ENCODE data around the gene HDAC4. TPM values are rescaled to one million over a fixed set of nuclear protein-coding genes. Genes with fewer than 3 reads are reported as not detected.

HDAC4 gene
- total and polyA plus RNA-seq, 8 donors = 1.7 to 98.8 (median 24.5) TPM

DNA sequence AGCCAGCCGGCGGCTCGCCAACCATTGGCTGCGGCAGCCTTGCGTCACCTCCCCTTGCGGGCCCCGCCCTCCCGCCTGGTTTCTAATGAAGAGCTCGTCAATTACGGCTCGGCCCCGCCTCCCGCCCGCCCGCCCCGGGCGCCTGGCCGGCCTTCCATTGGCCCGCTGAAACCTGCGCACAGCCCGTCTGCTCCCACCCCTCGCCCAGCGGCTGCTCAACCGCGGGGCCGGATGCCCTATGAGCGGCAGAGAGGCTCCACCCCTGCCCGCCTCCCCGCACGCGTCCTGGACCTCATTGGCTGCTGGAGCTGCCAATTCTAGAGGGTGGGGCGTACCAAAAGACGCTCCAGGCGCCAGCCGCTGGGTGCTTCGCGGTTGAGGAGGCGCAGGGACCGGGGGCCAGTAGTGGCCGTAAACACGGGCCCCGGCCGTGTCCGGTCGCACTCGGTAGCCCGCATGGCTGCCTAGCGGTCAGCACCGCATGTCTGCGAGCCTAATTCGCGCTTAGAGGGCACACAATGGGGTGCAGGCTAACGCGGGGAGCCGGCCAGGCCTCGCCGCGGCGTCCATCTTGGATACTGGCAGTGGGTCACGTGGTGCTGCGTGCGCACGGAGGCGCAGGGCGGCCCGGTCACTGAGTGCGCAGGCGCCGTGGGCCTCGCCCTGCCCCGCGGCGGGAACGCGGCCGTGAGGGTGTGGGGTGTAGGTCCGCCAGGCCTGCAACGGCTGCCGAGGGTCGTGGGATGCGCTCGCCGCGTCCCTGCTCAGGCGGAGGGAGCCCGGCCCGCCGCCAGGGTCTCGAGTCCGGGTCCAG, 454 bp upstream of the HDAC4 start:
- peak overlapping the region; percentile 47 to 72 (median 71) for H3K4me3 ChIP-seq
- no peaks in the 10 kb centered on the region for H3K9me3 ChIP-seq
- WGBS, 5 donors = 0 to 2% (median 0%) methylated on average over 18 to 90 of the region's 90 CpGs
- H3K27ac ChIP-seq = peak overlapping the region; percentile 96 to 100 (median 100)
- peaks cover 11 to 45% (median 35%) of the 10 kb centered on the region in 4 donors for H3K4me1 ChIP-seq
- H3K36me3 ChIP-seq = no peaks in the 10 kb centered on the region
- intact Hi-C loops (cut with DNase I; ENCODE audit: low total_unique reads) = no loop called here
- no peaks in the 10 kb centered on the region for H3K27me3 ChIP-seq
- TF ChIP-seq POLR2AphosphoS5 (IDR thresholded peaks at IDR 0.05) = peak; percentile 98 to 99 (median 99)
- TF ChIP-seq, protein P1, sequence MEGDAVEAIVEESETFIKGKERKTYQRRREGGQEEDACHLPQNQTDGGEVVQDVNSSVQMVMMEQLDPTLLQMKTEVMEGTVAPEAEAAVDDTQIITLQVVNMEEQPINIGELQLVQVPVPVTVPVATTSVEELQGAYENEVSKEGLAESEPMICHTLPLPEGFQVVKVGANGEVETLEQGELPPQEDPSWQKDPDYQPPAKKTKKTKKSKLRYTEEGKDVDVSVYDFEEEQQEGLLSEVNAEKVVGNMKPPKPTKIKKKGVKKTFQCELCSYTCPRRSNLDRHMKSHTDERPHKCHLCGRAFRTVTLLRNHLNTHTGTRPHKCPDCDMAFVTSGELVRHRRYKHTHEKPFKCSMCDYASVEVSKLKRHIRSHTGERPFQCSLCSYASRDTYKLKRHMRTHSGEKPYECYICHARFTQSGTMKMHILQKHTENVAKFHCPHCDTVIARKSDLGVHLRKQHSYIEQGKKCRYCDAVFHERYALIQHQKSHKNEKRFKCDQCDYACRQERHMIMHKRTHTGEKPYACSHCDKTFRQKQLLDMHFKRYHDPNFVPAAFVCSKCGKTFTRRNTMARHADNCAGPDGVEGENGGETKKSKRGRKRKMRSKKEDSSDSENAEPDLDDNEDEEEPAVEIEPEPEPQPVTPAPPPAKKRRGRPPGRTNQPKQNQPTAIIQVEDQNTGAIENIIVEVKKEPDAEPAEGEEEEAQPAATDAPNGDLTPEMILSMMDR (IDR thresholded peaks at IDR 0.05) = no peak
- TF ChIP-seq EP300 (IDR thresholded peaks at IDR 0.05) = peak; percentile 32
- peak in 2 of 4 donors; percentile 88 to 91 for TF ChIP-seq POLR2A (IDR thresholded peaks at IDR 0.05)
- DNase-seq = peak; percentile 100

DNA sequence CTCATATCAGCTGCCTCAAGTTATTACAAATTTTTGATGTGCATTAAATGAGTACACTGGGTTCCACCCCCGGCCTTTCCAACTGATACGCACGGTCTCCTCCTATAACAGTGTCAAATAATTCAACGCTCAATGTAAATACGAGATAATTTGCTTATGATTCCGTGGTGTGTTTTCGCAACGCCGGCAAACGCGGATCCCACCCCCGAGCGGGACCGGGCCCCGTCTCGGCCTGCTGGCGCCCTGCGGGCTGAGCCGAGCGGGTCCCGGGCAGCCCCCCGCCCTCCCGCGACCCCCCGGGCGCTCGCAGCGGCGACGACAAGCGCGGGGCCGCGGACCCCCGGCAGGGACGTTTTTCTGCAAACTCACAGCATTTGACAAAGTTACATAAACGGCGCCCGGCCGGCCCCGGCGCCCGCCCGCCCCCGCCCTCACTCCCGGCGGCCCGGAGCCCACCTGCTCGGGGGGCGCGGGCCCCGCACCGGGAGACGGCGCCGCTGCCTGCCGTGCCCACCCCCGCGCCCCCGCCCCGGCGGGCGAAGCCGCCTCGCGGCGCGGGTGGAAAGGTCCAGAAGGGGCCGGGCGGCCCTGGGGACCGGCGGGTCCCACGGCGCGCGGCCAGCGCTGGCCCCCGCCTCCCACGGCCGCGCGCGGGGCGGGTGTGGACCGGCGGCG, 762 bp downstream of the HDAC4 start:
- DNase-seq = peak in 1 of 2 donors; percentile 60
- peaks cover 11 to 57% (median 41%) of the 10 kb centered on the region in 4 donors for H3K4me1 ChIP-seq
- H3K27ac ChIP-seq = peak overlapping the region; percentile 38 to 100 (median 75)
- peak overlapping the region; percentile 65 to 73 (median 70) for H3K4me3 ChIP-seq
- no peaks in the 10 kb centered on the region for H3K36me3 ChIP-seq
- TF ChIP-seq POLR2AphosphoS5 (IDR thresholded peaks at IDR 0.05) (no peak), POLR2A (IDR thresholded peaks at IDR 0.05) (no peak), EP300 (IDR thresholded peaks at IDR 0.05) (no peak)
- TF ChIP-seq, protein P1 (IDR thresholded peaks at IDR 0.05) = no peak
- no peaks in the 10 kb centered on the region for H3K27me3 ChIP-seq
- no peaks in the 10 kb centered on the region for H3K9me3 ChIP-seq
- WGBS, 5 donors = 0 to 2% (median 1%) methylated on average over 34 to 87 of the region's 87 CpGs
- intact Hi-C loops (cut with DNase I; ENCODE audit: low total_unique reads) = no loop called here

DNA sequence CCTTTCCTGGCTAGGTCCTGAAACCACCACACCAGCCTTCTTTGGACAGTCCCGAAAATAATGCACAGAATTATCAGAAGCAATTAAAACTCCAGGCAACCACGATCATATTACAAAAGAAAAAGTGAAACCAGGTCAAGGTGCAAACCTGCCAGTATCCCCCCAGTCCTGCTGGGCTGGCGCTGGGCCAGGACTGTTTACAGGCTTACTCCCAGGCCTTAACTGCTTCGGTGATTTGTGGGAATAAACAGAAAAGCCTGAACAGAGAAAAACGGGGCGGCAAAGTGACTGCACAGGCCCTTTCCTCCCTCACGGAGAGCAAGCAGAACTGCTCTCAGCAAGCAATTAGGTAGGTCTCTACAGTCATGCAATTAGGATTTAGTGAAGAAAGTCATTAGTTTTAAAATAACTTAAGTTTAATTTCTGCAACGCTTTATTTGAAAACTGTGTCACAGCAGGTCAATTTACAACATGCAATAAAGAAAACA, 1.3 kb downstream of the HDAC4 start:
- H3K4me1 ChIP-seq = peaks cover 11 to 63% (median 44%) of the 10 kb centered on the region in 4 donors
- peak; percentile 37 to 77 for DNase-seq
- intact Hi-C loops (cut with DNase I; ENCODE audit: low total_unique reads) = no loop called here

DNA sequence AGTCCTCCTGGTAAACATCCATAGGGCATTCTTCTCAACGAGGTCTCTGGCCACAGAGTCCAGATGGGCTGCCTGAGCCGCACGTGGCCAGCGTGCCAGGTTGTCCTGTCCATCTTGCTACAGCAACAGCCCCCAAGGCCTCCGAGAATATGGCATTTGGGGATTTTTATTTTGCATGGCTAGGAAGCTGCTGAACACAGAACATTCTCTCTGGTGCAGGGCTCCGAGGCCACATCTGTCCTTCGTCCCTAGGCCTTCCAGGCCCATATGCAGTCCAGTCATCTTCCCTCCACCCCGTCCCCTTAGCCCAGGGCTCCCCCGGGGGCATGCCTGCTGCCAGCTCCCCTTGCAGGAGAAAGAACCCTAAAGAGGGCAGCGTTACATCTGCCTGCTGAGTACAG, 2.3 kb downstream of the HDAC4 start:
- H3K27me3 ChIP-seq = no peaks in the 10 kb centered on the region
- TF ChIP-seq POLR2AphosphoS5 (IDR thresholded peaks at IDR 0.05) = no peak
- 79 to 85% (median 83%) methylated on average over 10 of the region's 10 CpGs for WGBS, 5 donors
- intact Hi-C loops (cut with DNase I; ENCODE audit: low total_unique reads) = no loop called here
- peak overlapping the region in 1 of 4 donors; percentile 73 for H3K4me3 ChIP-seq
- H3K9me3 ChIP-seq = no peaks in the 10 kb centered on the region
- H3K36me3 ChIP-seq = no peaks in the 10 kb centered on the region
- H3K27ac ChIP-seq = peak overlapping the region in 2 of 5 donors; percentile 75 to 100
- H3K4me1 ChIP-seq = peaks cover 16 to 72% (median 52%) of the 10 kb centered on the region in 4 donors
- DNase-seq = peak in 1 of 2 donors; percentile 23

More for the DNA sequence above, 1.3 kb downstream of the HDAC4 start:
- H3K27me3 ChIP-seq = no peaks in the 10 kb centered on the region
- TF ChIP-seq POLR2AphosphoS5 (IDR thresholded peaks at IDR 0.05) (no peak), POLR2A (IDR thresholded peaks at IDR 0.05) (no peak), EP300 (IDR thresholded peaks at IDR 0.05) (no peak)
- TF ChIP-seq, protein P1 (IDR thresholded peaks at IDR 0.05) = no peak
- peak overlapping the region; percentile 65 to 73 (median 70) for H3K4me3 ChIP-seq
- WGBS, 5 donors = 2 to 6% (median 4%) methylated on average over 8 of the region's 8 CpGs
- H3K9me3 ChIP-seq = no peaks in the 10 kb centered on the region
- peak overlapping the region in 4 of 5 donors; percentile 38 to 100 (median 86) for H3K27ac ChIP-seq
- H3K36me3 ChIP-seq = no peaks in the 10 kb centered on the region

All from stomach (tissue), 9 donors.